ENCODE measurements around the gene MORN1. TPM values are rescaled to one million over a fixed set of nuclear protein-coding genes. Genes with fewer than 3 reads are reported as not detected.
"Not testable (repeated sequence)": the region's sequence is repeated elsewhere in the genome, so short reads cannot be mapped to it uniquely, and the experiment has no call there.

MORN1 gene
- total RNA-seq, 1 donor from 2014 or later, result 24.3 TPM

GRCh38 chr1:2299131-2299627 lies 92.2 kb downstream of the MORN1 start:
- no peak for DNase-seq (ENCODE audit: low spot score in 2 of 2, unreplicated experiment in 2 of 2)
- Mint-ChIP-seq H3K27ac (peak overlapping the region; percentile 53), H3K9me3 (no peaks in the 10 kb centered on the region), H3K4me3 (no peak overlapping the region), H3K36me3 (peaks cover 4% of the 10 kb centered on the region), H3K27me3 (ENCODE audit: low read depth) (no peaks in the 10 kb centered on the region), H3K4me1 (peaks cover 12% of the 10 kb centered on the region)
- no peak for TF ChIP-seq CTCF (IDR thresholded peaks at IDR 0.05; ENCODE audit: unreplicated experiment)

- peak overlapping the region; percentile 53 for H3K27ac Mint-ChIP-seq
- H3K4me1 Mint-ChIP-seq, result peaks cover 16% of the 10 kb centered on the region
- DNase-seq (ENCODE audit: low spot score in 2 of 2, unreplicated experiment in 2 of 2), result no peak
- TF ChIP-seq CTCF (IDR thresholded peaks at IDR 0.05; ENCODE audit: unreplicated experiment), result no peak
- H3K27me3 Mint-ChIP-seq (ENCODE audit: low read depth), result no peaks in the 10 kb centered on the region
- peaks cover 4% of the 10 kb centered on the region for H3K36me3 Mint-ChIP-seq
- no peak overlapping the region for H3K4me3 Mint-ChIP-seq
- H3K9me3 Mint-ChIP-seq, result no peaks in the 10 kb centered on the region
Observed at GRCh38 chr1:2298685-2299084, 92.7 kb downstream of the MORN1 start.

GRCh38 chr1:2297246-2298011 lies 93.9 kb downstream of the MORN1 start:
- peaks cover 16% of the 10 kb centered on the region for H3K4me1 Mint-ChIP-seq
- no peak overlapping the region for H3K27ac Mint-ChIP-seq
- DNase-seq (ENCODE audit: low spot score in 2 of 2, unreplicated experiment in 2 of 2), result no peak
- H3K9me3 Mint-ChIP-seq, result no peaks in the 10 kb centered on the region
- H3K27me3 Mint-ChIP-seq (ENCODE audit: low read depth), result no peaks in the 10 kb centered on the region
- H3K4me3 Mint-ChIP-seq, result no peak overlapping the region
- no peak for TF ChIP-seq CTCF (IDR thresholded peaks at IDR 0.05; ENCODE audit: unreplicated experiment)
- peaks cover 4% of the 10 kb centered on the region for H3K36me3 Mint-ChIP-seq

- Mint-ChIP-seq H3K27ac (peak overlapping the region; percentile 63), H3K4me3 (no peak overlapping the region), H3K27me3 (ENCODE audit: low read depth) (no peaks in the 10 kb centered on the region), H3K4me1 (peaks cover 16% of the 10 kb centered on the region), H3K36me3 (peaks cover 4% of the 10 kb centered on the region), H3K9me3 (no peaks in the 10 kb centered on the region)
- no peak for TF ChIP-seq CTCF (IDR thresholded peaks at IDR 0.05; ENCODE audit: unreplicated experiment)
- DNase-seq (ENCODE audit: low spot score in 2 of 2, unreplicated experiment in 2 of 2), result no peak
Observed at GRCh38 chr1:2296614-2297013, 94.7 kb downstream of the MORN1 start.

GRCh38 chr1:2296211-2296610 lies 95.1 kb downstream of the MORN1 start:
- Mint-ChIP-seq H3K27ac (peak overlapping the region; percentile 63), H3K4me1 (peaks cover 16% of the 10 kb centered on the region)
- H3K9me3 Mint-ChIP-seq, result not testable (repeated sequence)

GRCh38 chr1:2295526-2295925 lies 95.8 kb downstream of the MORN1 start:
- Mint-ChIP-seq H3K9me3 (no peaks in the 10 kb centered on the region), H3K27ac (peak overlapping the region; percentile 61), H3K4me1 (peaks cover 23% of the 10 kb centered on the region), H3K27me3 (ENCODE audit: low read depth) (no peaks in the 10 kb centered on the region), H3K4me3 (no peak overlapping the region), H3K36me3 (peaks cover 4% of the 10 kb centered on the region)
- TF ChIP-seq CTCF (IDR thresholded peaks at IDR 0.05; ENCODE audit: unreplicated experiment), result no peak
- DNase-seq (ENCODE audit: low spot score in 2 of 2, unreplicated experiment in 2 of 2), result no peak

More at GRCh38 chr1:2296211-2296610, 95.1 kb downstream of the MORN1 start:
- not testable (repeated sequence) for H3K4me3 Mint-ChIP-seq; H3K27me3 Mint-ChIP-seq (ENCODE audit: low read depth); DNase-seq (ENCODE audit: low spot score in 2 of 2, unreplicated experiment in 2 of 2); H3K36me3 Mint-ChIP-seq

All from mesothelial cell of epicardium (in vitro differentiated cells).